Tibial artery (tissue), 4 donors: ENCODE data around the gene RAB14.

Experiments used
- DNase-seq, 2 donors: peaks; one replicate each; pipeline ENCODE4 v3.0.0-alpha.2; 2019
- H3K27ac ChIP-seq, 2 donors: fragments of 200-600 bp; sonication (generic) in 1 of 2; 1 replicate in 1 of 2; 2 replicates in 1 of 2; pipeline ENCODE4 v1.5.1; 2018 to 2019; ENCODE audit warnings: mild to moderate bottlenecking in 1 of 2
- H3K27me3 ChIP-seq, 2 donors: fragments of 200-600 bp; sonication (generic) in 1 of 2; one replicate each; pipeline versions ENCODE4 v1.5.1 to v1.6.0; 2016 to 2019
- H3K36me3 ChIP-seq, 3 donors: fragments of 200-600 bp; sonication (generic) in 2 of 3; one replicate each; pipeline ENCODE4 v1.5.1; 2016 to 2019; ENCODE audit warnings: mild to moderate bottlenecking in 2 of 3
- H3K4me1 ChIP-seq, 4 donors: fragments of 200-600 bp; sonication (generic) in 2 of 4; 1 replicate in 3 of 4; 2 replicates in 1 of 4; pipeline ENCODE4 v1.5.1; 2016 to 2019
- H3K4me3 ChIP-seq, 2 donors: fragments of 200-600 bp; sonication (generic) in 1 of 2; 1 replicate in 1 of 2; 2 replicates in 1 of 2; pipeline ENCODE4 v1.5.1; 2018 to 2019; ENCODE audit warnings: mild to moderate bottlenecking in 2 of 2
- H3K9me3 ChIP-seq, 3 donors: fragments of 200-600 bp; sonication (generic) in 1 of 3; one replicate each; pipeline ENCODE4 v1.5.1; 2016 to 2019
- intact Hi-C: fragments of 100-400 bp; cut with DNase I; formaldehyde crosslinking; loops from one replicate; pipeline ENCODE4 v1.15.0; 2023; ENCODE audit warnings: low total_unique reads
- TF ChIP-seq, protein P1 (sequence below), 2 experiments: fragments of 200-600 bp in 1 of 2; fragments of 450-650 bp in 1 of 2; IDR thresholded peaks; one replicate each; pipeline ENCODE4 v1.5.1; 2017 to 2019; ENCODE audit warnings: antibody characterized with exemption in 2 of 2, mild to moderate bottlenecking in 1 of 2, moderate library complexity in 1 of 2

The RAB14 gene

DNA sequence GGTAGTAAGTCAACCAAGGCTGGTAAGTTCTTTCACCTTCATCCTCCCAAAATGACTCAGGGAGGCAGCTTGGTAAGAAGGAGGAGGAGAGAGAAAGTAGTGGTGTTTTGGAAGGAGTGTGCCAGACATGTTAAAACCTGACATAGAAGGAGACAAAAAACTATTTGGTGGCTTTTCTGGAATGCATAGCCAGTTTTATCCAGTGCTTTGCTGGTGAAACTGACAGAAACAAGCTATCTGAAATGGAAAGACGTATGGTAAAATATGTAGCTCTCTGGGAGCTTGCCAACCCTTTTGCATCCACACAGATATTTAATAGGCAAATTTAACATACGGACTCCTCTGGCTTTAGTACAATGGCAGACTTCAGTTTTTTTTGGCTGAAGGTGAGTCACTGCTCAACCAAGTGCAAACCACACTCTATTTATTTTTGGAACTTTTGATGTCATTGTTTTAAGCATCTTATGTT is 45.4 kb downstream of the RAB14 start:
- H3K4me1 ChIP-seq = peaks cover 0 to 7% (median 0%) of the 10 kb centered on the region in 4 donors
- H3K9me3 ChIP-seq = no peaks in the 10 kb centered on the region
- H3K36me3 ChIP-seq = peaks cover 30 to 67% (median 39%) of the 10 kb centered on the region in 3 donors
- H3K27me3 ChIP-seq = no peaks in the 10 kb centered on the region
- TF ChIP-seq, protein P1, sequence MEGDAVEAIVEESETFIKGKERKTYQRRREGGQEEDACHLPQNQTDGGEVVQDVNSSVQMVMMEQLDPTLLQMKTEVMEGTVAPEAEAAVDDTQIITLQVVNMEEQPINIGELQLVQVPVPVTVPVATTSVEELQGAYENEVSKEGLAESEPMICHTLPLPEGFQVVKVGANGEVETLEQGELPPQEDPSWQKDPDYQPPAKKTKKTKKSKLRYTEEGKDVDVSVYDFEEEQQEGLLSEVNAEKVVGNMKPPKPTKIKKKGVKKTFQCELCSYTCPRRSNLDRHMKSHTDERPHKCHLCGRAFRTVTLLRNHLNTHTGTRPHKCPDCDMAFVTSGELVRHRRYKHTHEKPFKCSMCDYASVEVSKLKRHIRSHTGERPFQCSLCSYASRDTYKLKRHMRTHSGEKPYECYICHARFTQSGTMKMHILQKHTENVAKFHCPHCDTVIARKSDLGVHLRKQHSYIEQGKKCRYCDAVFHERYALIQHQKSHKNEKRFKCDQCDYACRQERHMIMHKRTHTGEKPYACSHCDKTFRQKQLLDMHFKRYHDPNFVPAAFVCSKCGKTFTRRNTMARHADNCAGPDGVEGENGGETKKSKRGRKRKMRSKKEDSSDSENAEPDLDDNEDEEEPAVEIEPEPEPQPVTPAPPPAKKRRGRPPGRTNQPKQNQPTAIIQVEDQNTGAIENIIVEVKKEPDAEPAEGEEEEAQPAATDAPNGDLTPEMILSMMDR (IDR thresholded peaks at IDR 0.05) = no peak
- peak overlapping the region in 1 of 2 donors; percentile 17 for H3K27ac ChIP-seq
- intact Hi-C loops = no loop called here
- no peak for DNase-seq
- no peak overlapping the region for H3K4me3 ChIP-seq

- H3K4me1 ChIP-seq = peaks cover 0 to 7% (median 0%) of the 10 kb centered on the region in 4 donors
- DNase-seq = no peak
- H3K36me3 ChIP-seq = peaks cover 32 to 65% (median 37%) of the 10 kb centered on the region in 3 donors
- no peaks in the 10 kb centered on the region for H3K9me3 ChIP-seq
- H3K27me3 ChIP-seq = no peaks in the 10 kb centered on the region
- no peak overlapping the region for H3K4me3 ChIP-seq
- TF ChIP-seq, protein P1 (IDR thresholded peaks at IDR 0.05) = no peak
- intact Hi-C loops = no loop called here
- H3K27ac ChIP-seq = no peak overlapping the region
Measured at GRCh38 chr9:121154782-121155181, 46.9 kb downstream of the RAB14 start.

- Histone ChIP-seq H3K4me1 (peaks cover 0 to 7% (median 0%) of the 10 kb centered on the region in 4 donors), H3K9me3 (no peaks in the 10 kb centered on the region), H3K36me3 (peaks cover 35 to 66% (median 40%) of the 10 kb centered on the region in 3 donors), H3K27me3 (no peaks in the 10 kb centered on the region), H3K4me3 (no peak overlapping the region), H3K27ac (no peak overlapping the region)
- TF ChIP-seq, protein P1 (IDR thresholded peaks at IDR 0.05) = no peak
- intact Hi-C loops = no loop called here
- DNase-seq = no peak
Measured at GRCh38 chr9:121153642-121154041, 48.0 kb downstream of the RAB14 start.

DNA sequence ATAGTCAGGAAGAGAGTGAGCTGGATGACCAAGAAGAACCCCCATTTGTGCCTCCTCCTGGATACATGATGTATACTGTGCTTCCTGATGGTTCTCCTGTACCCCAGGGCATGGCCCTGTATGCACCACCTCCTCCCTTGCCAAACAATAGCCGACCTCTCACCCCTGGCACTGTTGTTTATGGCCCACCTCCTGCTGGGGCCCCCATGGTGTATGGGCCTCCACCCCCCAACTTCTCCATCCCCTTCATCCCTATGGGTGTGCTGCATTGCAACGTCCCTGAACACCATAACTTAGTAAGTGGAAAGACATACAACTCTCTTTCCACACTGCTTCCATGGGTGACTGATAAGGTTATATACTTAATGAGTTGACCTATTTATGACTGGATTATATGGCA is 51.5 kb downstream of the RAB14 start:
- Histone ChIP-seq H3K9me3 (no peaks in the 10 kb centered on the region), H3K4me1 (no peaks in the 10 kb centered on the region), H3K36me3 (peaks cover 51 to 83% (median 54%) of the 10 kb centered on the region in 3 donors), H3K27me3 (no peaks in the 10 kb centered on the region), H3K4me3 (no peak overlapping the region), H3K27ac (no peak overlapping the region)
- no peak for DNase-seq
- TF ChIP-seq, protein P1 (IDR thresholded peaks at IDR 0.05) = no peak
- intact Hi-C loops = no loop called here

- intact Hi-C loops = no loop called here
- DNase-seq = no peak
- Histone ChIP-seq H3K4me1 (no peaks in the 10 kb centered on the region), H3K27me3 (no peaks in the 10 kb centered on the region), H3K9me3 (no peaks in the 10 kb centered on the region), H3K36me3 (peaks cover 72 to 95% (median 94%) of the 10 kb centered on the region in 3 donors), H3K27ac (no peak overlapping the region), H3K4me3 (no peak overlapping the region)
- TF ChIP-seq, protein P1 (IDR thresholded peaks at IDR 0.05) = no peak
Measured at GRCh38 chr9:121144482-121144881, 57.2 kb downstream of the RAB14 start.

- intact Hi-C loops = no loop called here
- DNase-seq = no peak
- no peak overlapping the region for H3K27ac ChIP-seq
- H3K27me3 ChIP-seq = no peaks in the 10 kb centered on the region
- H3K9me3 ChIP-seq = no peaks in the 10 kb centered on the region
- TF ChIP-seq, protein P1 (IDR thresholded peaks at IDR 0.05) = no peak
- peaks cover 69 to 96% (median 93%) of the 10 kb centered on the region in 3 donors for H3K36me3 ChIP-seq
- no peak overlapping the region for H3K4me3 ChIP-seq
- H3K4me1 ChIP-seq = no peaks in the 10 kb centered on the region
Measured at GRCh38 chr9:121143771-121144170, 57.9 kb downstream of the RAB14 start.
